Activated T-cell treated with anti-CD3 and anti-CD28 coated beads, Interleukin-2, amount 50 U/mL, for 72 hours (primary cell): ENCODE measurements around the gene PRLR. TPM values are rescaled to one million over a fixed set of nuclear protein-coding genes. Genes with fewer than 3 reads are reported as not detected.
"Not testable (repeated sequence)": the region's sequence is repeated elsewhere in the genome, so short reads cannot be mapped to it uniquely, and the experiment has no call there.

ENCODE experiments used
- ATAC-seq, 2 donors: fragments of 150-1000 bp; cut with Tn5 transposase; replicated peaks in 1 of 2; 2 replicates each; pipeline ENCODE4 v1.10.0; 2021; ENCODE audit warnings: moderate library complexity in 2 of 2, mild to moderate bottlenecking in 1 of 2
- DNase-seq, 2 donors: peaks; one replicate each; pipeline ENCODE4 v3.0.0; 2021 to 2022; ENCODE audit warnings: mixed read lengths in 1 of 2
- H3K27ac Mint-ChIP-seq: one replicate; pipeline ENCODE4 v1.8.0; 2022; ENCODE audit warnings: mild to moderate bottlenecking, moderate library complexity, mixed read lengths
- H3K27me3 Mint-ChIP-seq: one replicate; pipeline ENCODE4 v1.8.0; 2022; ENCODE audit warnings: low read depth, mixed read lengths
- H3K36me3 Mint-ChIP-seq, 2 donors: one replicate each; pipeline ENCODE4 v1.8.0; 2022; ENCODE audit warnings: mixed read lengths in 2 of 2, mild to moderate bottlenecking in 1 of 2; ENCODE audit not compliant: insufficient read depth in 2 of 2
- H3K4me1 Mint-ChIP-seq: one replicate; pipeline ENCODE4 v1.8.0; 2022; ENCODE audit warnings: low read depth, mixed read lengths
- H3K4me3 Mint-ChIP-seq, 2 donors: one replicate each; pipeline ENCODE4 v1.8.0; 2022; ENCODE audit warnings: mild to moderate bottlenecking in 2 of 2, mixed read lengths in 2 of 2, moderate library complexity in 2 of 2
- H3K9me3 Mint-ChIP-seq, 2 donors: one replicate each; pipeline ENCODE4 v1.8.0; 2022; ENCODE audit warnings: mixed read lengths in 2 of 2
- total RNA-seq, 2 donors: library from RNA; stranded (reverse); gene quantifications; one replicate each; pipeline ENCODE4 v1.2.3, GENCODE V29; 2022

PRLR gene
- total RNA-seq, 2 donors from 2014 or later = 0.25 TPM; not detected in 1

- not testable (repeated sequence) for H3K36me3 Mint-ChIP-seq, DNase-seq, H3K9me3 Mint-ChIP-seq, H3K4me1 Mint-ChIP-seq, H3K4me3 Mint-ChIP-seq, ATAC-seq, H3K27ac Mint-ChIP-seq
- H3K27me3 Mint-ChIP-seq = peaks cover 21% of the 10 kb centered on the region
Observed at GRCh38 chr5:35245371-35245770, 15.1 kb upstream of the PRLR start.

DNA sequence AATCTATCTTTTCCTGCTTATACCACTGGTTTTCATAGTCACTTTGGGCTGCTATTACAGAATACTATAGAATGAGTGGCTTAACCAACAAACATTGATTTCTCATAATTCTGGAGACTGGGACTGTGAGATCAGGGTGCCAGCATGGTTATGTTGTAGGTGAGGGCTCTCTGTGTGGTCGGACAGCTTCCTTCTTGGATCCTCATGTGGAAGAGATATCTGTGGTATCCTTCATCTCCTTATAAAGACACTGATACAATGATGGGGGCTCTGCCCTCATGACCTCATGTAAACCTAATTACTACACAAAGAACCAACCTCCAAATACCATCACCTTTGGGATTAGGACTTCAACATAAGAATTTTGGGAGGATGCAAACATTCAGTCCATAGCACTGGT is 13.9 kb upstream of the PRLR start:
- Mint-ChIP-seq H3K36me3 (no peaks in the 10 kb centered on the region), H3K4me3 (no peak overlapping the region), H3K4me1 (peaks cover 4% of the 10 kb centered on the region), H3K9me3 (no peaks in the 10 kb centered on the region), H3K27me3 (peaks cover 21% of the 10 kb centered on the region), H3K27ac (no peak overlapping the region)
- ATAC-seq (no peak), DNase-seq (no peak)

DNA sequence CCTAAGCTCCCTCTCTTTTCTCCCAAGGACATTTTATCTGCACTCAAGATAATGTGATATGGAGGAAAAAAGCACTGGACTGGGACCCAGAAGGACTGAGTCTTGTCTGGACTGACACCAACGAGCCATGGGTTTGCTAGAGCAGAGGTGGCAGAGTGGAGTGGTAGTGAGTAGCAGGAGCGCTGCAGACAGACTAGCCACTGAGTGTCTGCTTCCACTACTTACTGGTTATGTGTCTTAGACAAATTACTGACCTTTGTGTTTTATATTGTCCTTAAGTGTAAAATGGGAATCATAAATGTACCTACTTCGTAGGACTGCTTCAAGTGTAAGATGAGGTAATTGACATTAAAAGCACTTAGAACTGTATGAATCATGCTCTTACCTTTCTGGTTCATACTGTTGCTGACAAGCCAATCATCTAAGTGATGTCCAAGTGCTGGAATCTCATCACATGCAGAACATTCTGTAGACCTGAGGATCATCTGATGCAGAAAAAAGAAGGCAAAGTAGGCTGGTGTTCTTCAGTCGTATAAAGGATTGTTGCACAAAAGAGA is 12.5 kb upstream of the PRLR start:
- Mint-ChIP-seq H3K36me3 (no peaks in the 10 kb centered on the region), H3K27me3 (peaks cover 21% of the 10 kb centered on the region), H3K9me3 (no peaks in the 10 kb centered on the region), H3K4me1 (peaks cover 4% of the 10 kb centered on the region), H3K4me3 (no peak overlapping the region), H3K27ac (no peak overlapping the region)
- DNase-seq = no peak
- ATAC-seq = no peak

DNA sequence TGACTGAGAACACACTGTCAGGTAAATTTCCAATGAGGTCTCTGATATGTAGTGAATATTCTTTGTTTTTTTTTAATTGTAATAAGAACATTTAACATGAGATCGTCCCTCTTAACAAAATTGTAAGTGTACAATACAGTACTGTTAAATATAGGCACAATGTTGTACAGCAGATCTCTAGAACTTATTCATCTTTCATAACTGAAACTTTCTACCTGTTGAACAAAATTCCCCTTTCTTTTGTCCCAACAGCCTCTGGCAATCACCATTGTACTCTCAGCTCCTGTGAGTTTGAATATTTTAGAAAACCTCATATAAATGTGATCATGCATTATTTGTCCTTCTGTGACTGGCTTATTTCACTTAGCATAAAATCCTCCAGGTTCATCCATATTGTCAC is 10.6 kb upstream of the PRLR start:
- Mint-ChIP-seq H3K27me3 (peaks cover 21% of the 10 kb centered on the region), H3K27ac (no peak overlapping the region), H3K4me1 (no peaks in the 10 kb centered on the region), H3K4me3 (no peak overlapping the region), H3K9me3 (no peaks in the 10 kb centered on the region), H3K36me3 (no peaks in the 10 kb centered on the region)
- ATAC-seq = no peak
- no peak for DNase-seq

DNA sequence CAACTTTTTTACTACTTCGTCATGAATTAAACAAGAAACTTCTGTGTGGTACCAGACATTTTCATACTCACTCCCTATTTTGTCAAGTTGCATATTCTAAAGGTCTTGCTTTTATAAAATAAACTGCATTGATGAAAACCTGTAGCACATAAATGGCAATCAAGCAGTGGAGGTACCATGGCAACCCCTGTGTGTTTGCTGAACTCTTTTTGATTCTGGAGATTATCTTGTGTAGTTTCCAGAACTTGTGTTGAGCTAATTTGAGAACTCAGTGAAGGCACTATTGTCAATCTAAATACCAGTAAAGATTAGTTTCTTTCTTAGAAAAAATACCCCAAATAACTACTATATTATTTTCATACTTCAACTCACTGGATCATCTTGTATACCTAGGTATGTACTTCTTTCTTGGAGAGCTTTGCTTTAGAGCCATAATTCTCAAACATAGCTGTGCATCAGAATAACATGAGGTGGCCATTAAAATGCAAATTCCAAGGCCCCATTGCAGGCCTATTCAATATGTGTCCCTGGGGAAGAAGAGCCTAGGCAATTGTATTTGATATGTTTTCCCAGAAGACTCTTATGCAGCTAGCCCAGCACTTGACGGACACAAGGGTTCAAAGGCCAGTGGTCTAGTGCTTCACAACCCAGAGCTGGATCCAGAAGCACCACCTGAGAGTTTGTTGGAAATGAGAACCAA is 9.8 kb upstream of the PRLR start:
- H3K9me3 Mint-ChIP-seq = no peaks in the 10 kb centered on the region
- no peak for ATAC-seq
- no peaks in the 10 kb centered on the region for H3K4me1 Mint-ChIP-seq
- H3K4me3 Mint-ChIP-seq = no peak overlapping the region
- no peak for DNase-seq
- no peaks in the 10 kb centered on the region for H3K36me3 Mint-ChIP-seq
- H3K27me3 Mint-ChIP-seq = peaks cover 21% of the 10 kb centered on the region
- H3K27ac Mint-ChIP-seq = no peak overlapping the region

- no peaks in the 10 kb centered on the region for H3K36me3 Mint-ChIP-seq
- DNase-seq (no peak), ATAC-seq (no peak)
- H3K9me3 Mint-ChIP-seq = no peaks in the 10 kb centered on the region
- no peak overlapping the region for H3K4me3 Mint-ChIP-seq
- H3K27me3 Mint-ChIP-seq = peaks cover 17% of the 10 kb centered on the region
- H3K4me1 Mint-ChIP-seq = no peaks in the 10 kb centered on the region
- no peak overlapping the region for H3K27ac Mint-ChIP-seq
Observed at GRCh38 chr5:35239476-35239875, 9.2 kb upstream of the PRLR start.

DNA sequence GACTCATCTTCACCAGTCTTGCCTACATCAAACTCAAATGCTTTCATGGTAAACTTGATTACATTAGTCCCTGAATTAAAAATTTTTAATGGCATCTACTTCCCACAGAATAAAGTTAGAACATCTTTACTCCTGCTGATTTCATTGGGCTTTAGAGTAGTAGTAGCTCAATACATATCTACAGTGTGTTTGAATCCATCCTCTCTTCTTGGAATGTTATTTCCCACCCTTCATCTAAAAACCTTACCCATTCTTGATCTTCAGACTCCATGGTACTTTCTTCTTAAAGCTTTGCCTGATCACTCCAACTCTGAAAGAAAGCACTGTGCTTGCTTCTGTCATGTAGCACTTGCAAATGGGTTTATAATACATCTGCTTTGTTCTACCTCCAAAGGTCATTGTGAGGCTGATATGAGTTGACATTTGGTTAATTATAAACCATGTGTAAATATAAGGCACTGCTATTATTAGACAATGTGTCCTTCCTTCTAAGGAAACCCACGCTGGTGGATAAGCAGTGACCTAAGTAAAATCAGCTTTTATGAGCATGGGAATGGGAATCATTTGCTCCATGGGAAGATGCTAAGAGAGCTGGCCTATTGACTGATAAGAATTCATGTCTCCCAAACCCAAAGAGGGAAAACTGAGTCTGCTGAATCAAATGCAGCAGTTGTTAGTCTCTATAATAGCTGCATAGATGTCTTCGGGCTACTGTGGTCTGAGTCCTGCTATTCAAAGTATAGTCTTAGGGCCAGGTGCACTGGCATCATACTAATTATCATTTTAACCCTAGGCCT is 7.5 kb upstream of the PRLR start:
- DNase-seq = no peak
- Mint-ChIP-seq H3K27me3 (peaks cover 19% of the 10 kb centered on the region), H3K4me3 (no peak overlapping the region), H3K4me1 (no peaks in the 10 kb centered on the region), H3K36me3 (no peaks in the 10 kb centered on the region), H3K9me3 (no peaks in the 10 kb centered on the region), H3K27ac (no peak overlapping the region)
- ATAC-seq = no peak

DNA sequence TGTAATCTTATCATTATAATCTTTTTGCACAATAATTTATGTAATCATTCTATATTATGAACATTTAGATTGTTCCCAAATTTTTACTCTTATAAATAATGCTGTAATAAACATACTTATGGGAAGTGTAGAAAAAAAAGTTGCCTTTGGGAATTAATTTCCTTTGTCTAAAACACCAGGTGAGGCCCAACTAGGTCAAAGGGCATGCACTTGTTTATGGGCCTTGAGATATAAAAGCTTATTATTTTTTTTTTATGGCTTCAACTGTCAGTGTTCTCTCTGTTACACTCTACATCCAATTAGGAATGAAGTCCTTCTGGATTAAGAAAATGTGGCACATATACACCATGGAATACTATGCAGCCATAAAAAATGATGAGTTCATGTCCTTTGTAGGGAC is 6.5 kb upstream of the PRLR start:
- H3K4me3 Mint-ChIP-seq = no peak overlapping the region
- no peak overlapping the region for H3K27ac Mint-ChIP-seq
- no peaks in the 10 kb centered on the region for H3K36me3 Mint-ChIP-seq
- H3K9me3 Mint-ChIP-seq = no peaks in the 10 kb centered on the region
- DNase-seq = no peak
- no peak for ATAC-seq
- peaks cover 25% of the 10 kb centered on the region for H3K27me3 Mint-ChIP-seq
- no peaks in the 10 kb centered on the region for H3K4me1 Mint-ChIP-seq

GRCh38 chr5:35233601-35234000 is 3.3 kb upstream of the PRLR start:
- ATAC-seq (no peak), DNase-seq (no peak)
- Mint-ChIP-seq H3K36me3 (peaks cover 0 to 2% of the 10 kb centered on the region in 2 donors), H3K27ac (no peak overlapping the region), H3K4me3 (no peak overlapping the region), H3K9me3 (no peaks in the 10 kb centered on the region), H3K4me1 (peaks cover 9% of the 10 kb centered on the region), H3K27me3 (peaks cover 54% of the 10 kb centered on the region)

- H3K27me3 Mint-ChIP-seq = peaks cover 59% of the 10 kb centered on the region
- DNase-seq (no peak), ATAC-seq (no peak)
- peaks cover 9% of the 10 kb centered on the region for H3K4me1 Mint-ChIP-seq
- no peak overlapping the region for H3K4me3 Mint-ChIP-seq
- H3K27ac Mint-ChIP-seq = no peak overlapping the region
- H3K36me3 Mint-ChIP-seq = peaks cover 0 to 2% of the 10 kb centered on the region in 2 donors
- H3K9me3 Mint-ChIP-seq = no peaks in the 10 kb centered on the region
Observed at GRCh38 chr5:35233121-35233520, 2.8 kb upstream of the PRLR start.

DNA sequence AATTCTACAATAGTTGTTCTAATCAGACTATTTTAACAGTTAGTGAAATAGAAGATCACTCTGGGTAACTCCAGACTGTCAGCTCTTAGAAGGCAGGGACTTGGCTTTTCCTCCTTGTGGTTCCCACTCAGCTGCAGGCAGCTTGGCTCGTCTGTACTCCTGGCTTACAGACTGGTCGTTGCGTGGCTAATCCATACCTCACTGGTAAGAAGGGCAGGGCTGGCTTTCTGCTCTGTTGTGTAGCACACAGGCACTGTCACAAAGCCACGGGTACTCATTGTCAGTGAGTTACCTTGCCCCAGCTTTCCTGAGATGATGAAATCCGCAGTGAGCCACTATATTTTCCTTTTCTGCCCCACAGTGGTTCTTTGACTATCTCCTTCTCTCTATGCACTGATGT is 1.8 kb upstream of the PRLR start:
- Mint-ChIP-seq H3K9me3 (no peaks in the 10 kb centered on the region), H3K27me3 (peaks cover 68% of the 10 kb centered on the region), H3K36me3 (peaks cover 0 to 2% of the 10 kb centered on the region in 2 donors), H3K27ac (no peak overlapping the region), H3K4me1 (peaks cover 9% of the 10 kb centered on the region), H3K4me3 (no peak overlapping the region)
- no peak for DNase-seq
- ATAC-seq = no peak

DNA sequence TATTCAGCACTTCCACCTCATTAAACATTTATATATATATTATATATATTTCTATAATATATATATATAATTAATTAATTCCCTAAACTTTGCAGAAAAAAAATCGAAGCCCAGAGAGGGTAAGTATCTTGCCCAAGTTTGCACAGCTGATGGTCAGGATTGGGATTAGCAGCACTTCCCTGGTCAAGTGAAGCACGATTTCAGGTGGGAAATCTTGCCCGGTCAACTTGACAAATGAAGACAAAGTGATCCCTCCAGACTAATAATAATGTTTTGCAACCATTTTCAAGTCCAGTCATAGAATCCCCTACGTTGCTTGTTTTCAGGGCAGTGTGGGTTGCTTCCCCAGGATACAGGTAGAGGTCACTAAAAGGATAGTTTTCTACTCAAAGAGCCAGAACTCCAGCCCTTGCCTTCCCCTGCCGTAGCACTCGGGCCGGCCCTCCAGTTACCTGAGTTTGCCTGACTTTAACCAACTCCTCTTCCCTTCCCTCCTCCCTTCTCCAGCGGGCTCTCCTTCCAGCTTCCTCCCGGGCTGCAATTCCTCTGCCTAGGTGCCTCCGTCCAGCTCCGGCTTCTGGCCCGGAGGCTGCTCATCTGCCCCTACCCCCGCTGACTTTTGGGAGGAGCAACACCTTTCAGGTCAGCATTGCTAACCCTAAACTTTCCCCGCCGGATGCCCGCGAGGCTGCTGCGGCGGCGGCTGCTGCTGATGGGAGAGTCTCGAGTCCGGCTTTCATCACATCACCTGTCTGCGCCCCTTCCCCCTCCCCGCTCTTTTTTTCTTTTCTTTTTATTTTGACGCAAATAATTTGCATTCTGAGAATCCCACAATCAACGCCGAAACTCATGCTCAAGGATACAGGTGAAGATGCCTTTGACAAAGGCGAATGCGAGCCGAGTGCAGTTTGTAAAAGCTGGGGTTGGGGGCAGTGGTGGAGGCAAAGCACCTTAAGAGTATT is 930 bp downstream of the PRLR start:
- no peaks in the 10 kb centered on the region for H3K9me3 Mint-ChIP-seq
- H3K4me1 Mint-ChIP-seq = peaks cover 9% of the 10 kb centered on the region
- H3K27me3 Mint-ChIP-seq = peaks cover 88% of the 10 kb centered on the region
- ATAC-seq (peak; percentile 51 to 53), DNase-seq (peak; percentile 15 to 17)
- H3K36me3 Mint-ChIP-seq = peaks cover 0 to 2% of the 10 kb centered on the region in 2 donors
- peak overlapping the region; percentile 76 to 85 for H3K4me3 Mint-ChIP-seq
- no peak overlapping the region for H3K27ac Mint-ChIP-seq

DNA sequence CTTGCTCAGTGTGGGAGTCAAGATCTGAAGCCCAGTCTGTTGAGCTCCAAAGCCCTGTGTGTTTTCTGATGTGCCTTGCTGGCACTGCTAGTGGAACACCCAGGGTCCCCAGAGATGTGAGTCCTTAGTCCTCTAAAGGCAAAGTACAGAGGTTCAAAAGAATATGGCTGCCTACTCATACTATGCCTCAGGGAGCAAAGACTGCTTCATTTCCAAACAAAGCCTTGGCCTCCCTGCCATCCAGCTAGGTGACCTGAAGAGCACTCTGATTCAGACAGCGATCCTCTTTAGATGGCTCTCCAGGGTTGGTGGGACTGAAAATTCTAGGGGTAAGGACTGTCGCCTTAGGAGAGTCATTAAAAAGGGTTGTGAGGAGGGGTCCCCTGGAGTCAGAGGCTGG is 2.0 kb downstream of the PRLR start:
- H3K4me3 Mint-ChIP-seq = no peak overlapping the region
- no peak for DNase-seq
- H3K27me3 Mint-ChIP-seq = peaks cover 92% of the 10 kb centered on the region
- no peak overlapping the region for H3K27ac Mint-ChIP-seq
- ATAC-seq = no peak
- H3K4me1 Mint-ChIP-seq = peaks cover 9% of the 10 kb centered on the region
- no peaks in the 10 kb centered on the region for H3K9me3 Mint-ChIP-seq
- H3K36me3 Mint-ChIP-seq = peaks cover 0 to 2% of the 10 kb centered on the region in 2 donors
